OCI-LY7 (cell line): Measurements from ENCODE around the gene TNPO2. TPM values are rescaled to one million over a fixed set of nuclear protein-coding genes. Genes with fewer than 3 reads are reported as not detected.
"Not testable (repeated sequence)": the region's sequence is repeated elsewhere in the genome, so short reads cannot be mapped to it uniquely, and the experiment has no call there.

ENCODE experiments used
- BruUV-seq: library from RNA; stranded (reverse); fragments of 400-500 nt; replicated peaks from 2 replicates; lab custom pipeline; 2021; lab: Mats Ljungman, UMichigan
- CTCF ChIA-PET: fragments of 300-600 bp; sonication (Branson Sonifier 250); formaldehyde crosslinking; loops from one replicate; lab custom pipeline; 2022; ENCODE audit warnings: antibody characterized with exemption; ENCODE audit not compliant: unreplicated experiment; lab: Charles Lee
- POLR2A ChIA-PET: fragments of 300-600 bp; sonication (Branson Sonifier 250); formaldehyde crosslinking; loops from one replicate; lab custom pipeline; 2022; ENCODE audit warnings: antibody characterized with exemption; lab: Charles Lee
- DNase-seq: peaks from one replicate; pipeline ENCODE4 v3.0.0-alpha.2; 2015; ENCODE audit warnings: low spot score
- H2AFZ ChIP-seq: fragments of 200-600 bp; sonication (generic), shearing (Covaris generic); 2 replicates; pipeline ENCODE4 v1.6.1; 2014; ENCODE audit warnings: mild to moderate bottlenecking, antibody characterized with exemption, low read length, moderate library complexity
- H3K27ac ChIP-seq: fragments of 200-600 bp; sonication (generic); 2 replicates; pipeline ENCODE4 v1.5.1; 2014; ENCODE audit warnings: mixed run types, low read depth, mild to moderate bottlenecking, moderate library complexity, low read length, inconsistent platforms; ENCODE audit not compliant: poor library complexity, severe bottlenecking
- H3K36me3 ChIP-seq: fragments of 200-600 bp; sonication (generic); 2 replicates; pipeline ENCODE4 v1.6.1; 2014; ENCODE audit warnings: mild to moderate bottlenecking, antibody characterized with exemption, low read length, moderate library complexity, mixed read lengths; ENCODE audit not compliant: insufficient read depth
- H3K4me1 ChIP-seq: fragments of 200-600 bp; sonication (generic); 2 replicates; pipeline ENCODE4 v1.5.1; 2014; ENCODE audit warnings: mild to moderate bottlenecking, low read length; ENCODE audit not compliant: insufficient read depth, poor library complexity, severe bottlenecking
- H3K4me2 ChIP-seq: fragments of 200-600 bp; sonication (generic); 2 replicates; pipeline ENCODE4 v1.6.1; 2014; ENCODE audit warnings: mild to moderate bottlenecking, low read length
- H3K4me3 ChIP-seq: fragments of 200-600 bp; sonication (generic); 2 replicates; pipeline ENCODE4 v1.5.1; 2014; ENCODE audit warnings: mild to moderate bottlenecking, low read depth, low read length; ENCODE audit not compliant: poor library complexity, severe bottlenecking
- H3K79me2 ChIP-seq: fragments of 200-600 bp; sonication (generic); 2 replicates; pipeline ENCODE4 v1.6.1; 2016; ENCODE audit warnings: low read depth, mild to moderate bottlenecking, low read length, moderate library complexity, mixed read lengths; ENCODE audit not compliant: insufficient read depth
- H3K9me2 ChIP-seq: fragments of 200-600 bp; sonication (generic); 2 replicates; pipeline ENCODE4 v1.6.1; 2016; ENCODE audit warnings: mild to moderate bottlenecking, low read length, mixed read lengths; ENCODE audit not compliant: insufficient read depth
- H3K9me3 ChIP-seq: fragments of 200-600 bp; sonication (generic); 2 replicates; pipeline ENCODE4 v1.6.1; 2014; ENCODE audit warnings: mild to moderate bottlenecking, mixed run types, low read length, mixed read lengths
- H4K20me1 ChIP-seq: fragments of 200-600 bp; sonication (generic); 2 replicates; pipeline ENCODE4 v1.6.1; 2014; ENCODE audit warnings: mild to moderate bottlenecking, antibody characterized with exemption, low read length, moderate library complexity, mixed read lengths; ENCODE audit not compliant: insufficient read depth
- EZH2phosphoT487 ChIP-seq: fragments of 200-600 bp; sonication (generic); IDR thresholded peaks from 2 replicates; pipeline ENCODE4 v1.6.1; 2018; ENCODE audit warnings: low read depth, borderline replicate concordance, mild to moderate bottlenecking, mixed run types, antibody characterized with exemption, low read length, moderate library complexity, mixed read lengths
- intact Hi-C: fragments of 100-400 bp; cut with micrococcal nuclease; formaldehyde crosslinking; loops from one replicate; pipeline ENCODE4 v1.10.0; 2022; ENCODE audit not compliant: unreplicated experiment
- total RNA-seq, 2 experiments: library from RNA; depleted of rRNA in 1 of 2; stranded (reverse); fragments of >200 nt in 1 of 2; shearing (Covaris generic) in 1 of 2; gene quantifications; 2 replicates each; pipeline ENCODE4 v1.2.3, GENCODE V29; 2014 to 2022
- TF ChIP-seq, protein P1 (sequence below): fragments of 200-600 bp; sonication (generic); conservative IDR thresholded peaks from 2 replicates; pipeline ENCODE4 v1.5.1; 2014; ENCODE audit warnings: mild to moderate bottlenecking, antibody characterized with exemption, low read length, moderate library complexity, mixed read lengths

The TNPO2 gene
- total RNA-seq, 2 experiments from 2014 or later = 47.3 to 120 TPM

DNA sequence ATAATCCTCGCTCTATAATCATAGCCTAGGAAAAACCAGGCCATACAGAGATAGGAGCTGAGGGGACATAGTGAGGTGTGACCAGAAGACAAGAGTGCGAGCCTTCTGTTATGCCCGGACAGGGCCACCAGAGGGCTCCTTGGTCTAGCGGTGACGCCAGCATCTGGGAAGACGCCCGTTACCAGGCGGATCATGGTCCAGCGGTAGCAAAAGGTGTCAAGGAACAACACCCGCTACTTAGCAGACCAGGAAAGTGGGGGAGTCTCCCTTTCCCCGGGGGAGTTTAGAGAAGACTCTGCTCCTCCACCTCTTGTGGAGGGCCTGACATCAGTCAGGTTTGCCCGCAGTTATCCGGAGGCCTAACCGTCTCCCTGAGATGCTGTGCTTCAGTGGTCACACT is 11.7 kb downstream of the TNPO2 start:
- H2AFZ ChIP-seq, H3K4me3 ChIP-seq, H3K27ac ChIP-seq, BruUV-seq, H3K9me2 ChIP-seq, H3K9me3 ChIP-seq, H3K4me1 ChIP-seq, H4K20me1 ChIP-seq, POLR2A ChIA-PET, H3K4me2 ChIP-seq, intact Hi-C loops, DNase-seq, CTCF ChIA-PET, H3K79me2 ChIP-seq: not testable (repeated sequence)
- TF ChIP-seq, protein P1, sequence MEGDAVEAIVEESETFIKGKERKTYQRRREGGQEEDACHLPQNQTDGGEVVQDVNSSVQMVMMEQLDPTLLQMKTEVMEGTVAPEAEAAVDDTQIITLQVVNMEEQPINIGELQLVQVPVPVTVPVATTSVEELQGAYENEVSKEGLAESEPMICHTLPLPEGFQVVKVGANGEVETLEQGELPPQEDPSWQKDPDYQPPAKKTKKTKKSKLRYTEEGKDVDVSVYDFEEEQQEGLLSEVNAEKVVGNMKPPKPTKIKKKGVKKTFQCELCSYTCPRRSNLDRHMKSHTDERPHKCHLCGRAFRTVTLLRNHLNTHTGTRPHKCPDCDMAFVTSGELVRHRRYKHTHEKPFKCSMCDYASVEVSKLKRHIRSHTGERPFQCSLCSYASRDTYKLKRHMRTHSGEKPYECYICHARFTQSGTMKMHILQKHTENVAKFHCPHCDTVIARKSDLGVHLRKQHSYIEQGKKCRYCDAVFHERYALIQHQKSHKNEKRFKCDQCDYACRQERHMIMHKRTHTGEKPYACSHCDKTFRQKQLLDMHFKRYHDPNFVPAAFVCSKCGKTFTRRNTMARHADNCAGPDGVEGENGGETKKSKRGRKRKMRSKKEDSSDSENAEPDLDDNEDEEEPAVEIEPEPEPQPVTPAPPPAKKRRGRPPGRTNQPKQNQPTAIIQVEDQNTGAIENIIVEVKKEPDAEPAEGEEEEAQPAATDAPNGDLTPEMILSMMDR = peak; percentile 41; the same call in 1 of the 2 replicates
- peaks cover 95% of the 10 kb centered on the region for H3K36me3 ChIP-seq

DNA sequence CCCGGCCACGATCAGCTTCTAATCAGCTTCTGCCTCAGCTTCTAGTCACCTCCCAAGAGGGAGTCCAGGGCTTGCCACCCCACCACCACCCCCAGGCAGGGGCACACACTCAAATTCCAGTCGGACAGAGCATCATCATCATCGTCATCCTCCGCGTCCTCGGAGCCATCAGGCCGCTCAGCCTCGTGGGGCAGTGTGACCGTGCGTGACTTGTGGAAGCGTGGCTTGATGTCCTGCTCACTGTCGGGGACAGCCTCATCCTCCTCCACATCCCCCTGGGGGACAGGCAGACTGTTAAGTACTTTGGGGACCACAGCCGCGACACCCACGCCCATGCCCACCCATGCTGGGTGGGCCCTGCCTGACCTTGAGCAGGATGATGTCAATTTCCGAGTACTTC is 12.5 kb downstream of the TNPO2 start:
- Histone ChIP-seq H3K27ac (no peak overlapping the region), H4K20me1 (no peaks in the 10 kb centered on the region), H3K4me2 (no peak overlapping the region), H3K36me3 (peaks cover 95% of the 10 kb centered on the region), H3K79me2 (no peaks in the 10 kb centered on the region), H3K9me3 (no peaks in the 10 kb centered on the region), H3K9me2 (no peaks in the 10 kb centered on the region), H2AFZ (no peak overlapping the region), H3K4me3 (no peak overlapping the region), H3K4me1 (no peaks in the 10 kb centered on the region)
- BruUV-seq = no TSS peak
- POLR2A ChIA-PET = no interaction called here
- TF ChIP-seq EZH2phosphoT487 = no peak
- TF ChIP-seq, protein P1 = no peak
- DNase-seq = no peak
- intact Hi-C loops = no loop called here
- CTCF ChIA-PET = no interaction called here

DNA sequence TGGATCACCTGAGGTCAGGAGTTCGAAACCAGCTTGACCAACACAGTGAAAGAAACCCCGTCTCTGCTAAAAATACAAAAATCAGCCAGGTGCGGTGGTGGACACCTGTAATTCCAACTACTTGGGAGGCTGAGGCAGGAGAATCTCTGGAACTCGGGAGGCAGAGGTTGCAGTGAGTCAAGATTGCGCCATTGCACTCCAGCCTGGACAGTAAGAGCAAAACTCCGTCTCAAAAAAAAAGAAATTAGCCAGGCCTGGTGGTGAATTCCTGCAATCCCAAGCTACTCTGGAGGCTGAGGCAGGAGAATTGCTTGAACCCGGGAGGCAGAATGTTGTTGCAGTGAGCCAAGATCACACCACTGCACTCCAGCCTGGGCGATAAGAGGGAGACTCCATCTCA is 15.1 kb downstream of the TNPO2 start:
- no TSS peak for BruUV-seq
- no peak overlapping the region for H3K4me2 ChIP-seq
- DNase-seq = no peak
- H3K9me2 ChIP-seq = no peaks in the 10 kb centered on the region
- H3K4me3 ChIP-seq = no peak overlapping the region
- H3K9me3 ChIP-seq = no peaks in the 10 kb centered on the region
- no peaks in the 10 kb centered on the region for H3K79me2 ChIP-seq
- H3K27ac ChIP-seq = no peak overlapping the region
- H3K36me3 ChIP-seq = peaks cover 95% of the 10 kb centered on the region
- H2AFZ ChIP-seq = no peak overlapping the region
- ChIA-PET CTCF (no interaction called here), POLR2A (no interaction called here)
- no peaks in the 10 kb centered on the region for H4K20me1 ChIP-seq
- no peaks in the 10 kb centered on the region for H3K4me1 ChIP-seq
- intact Hi-C loops = no loop called here
- no peak for TF ChIP-seq EZH2phosphoT487
- TF ChIP-seq, protein P1 = no peak
